HG02588 (cell line): ENCODE data around the gene HCLS1.
A peak's percentile ranks its signal among the peaks of the same experiment; 100 is the strongest.
"Not testable (repeated sequence)": the region's sequence is repeated elsewhere in the genome, so short reads cannot be mapped to it uniquely, and the experiment has no call there.

Experiments
- ATAC-seq: cut with Tn5 transposase; IDR thresholded peaks from one replicate; pipeline ENCODE4 v1.9.1; 2021; ENCODE audit warnings: mild to moderate bottlenecking, moderate library complexity; ENCODE audit not compliant: unreplicated experiment

Gene HCLS1

GRCh38 chr3:121660356-121661171 lies at the start of gene HCLS1:
Gene HCLS1, minus strand, starts transcription at chr3:121660903. Its CDS starts 2,556 bp downstream, at chr3:121658347.
- ATAC-seq = peak; percentile 82

- no peak for ATAC-seq
Measured at GRCh38 chr3:121710347-121710746, 49.6 kb upstream of the HCLS1 start.

GRCh38 chr3:121707531-121708273 lies 47.0 kb upstream of the HCLS1 start:
- no peak for ATAC-seq

- no peak for ATAC-seq
Measured at GRCh38 chr3:121705541-121705940, 44.8 kb upstream of the HCLS1 start.

GRCh38 chr3:121703973-121704372 lies 43.3 kb upstream of the HCLS1 start:
- ATAC-seq = no peak

- ATAC-seq = no peak
Measured at GRCh38 chr3:121698901-121699300, 38.2 kb upstream of the HCLS1 start.

- ATAC-seq = no peak
Measured at GRCh38 chr3:121698476-121698875, 37.8 kb upstream of the HCLS1 start.

- ATAC-seq = no peak
Measured at GRCh38 chr3:121696186-121696585, 35.5 kb upstream of the HCLS1 start.

- ATAC-seq = no peak
Measured at GRCh38 chr3:121692010-121692699, 31.5 kb upstream of the HCLS1 start.

- no peak for ATAC-seq
Measured at GRCh38 chr3:121690777-121691405, 30.2 kb upstream of the HCLS1 start.

GRCh38 chr3:121688747-121689146 lies 28.0 kb upstream of the HCLS1 start:
- ATAC-seq = not testable (repeated sequence)

- no peak for ATAC-seq
Measured at GRCh38 chr3:121681792-121682191, 21.1 kb upstream of the HCLS1 start.

GRCh38 chr3:121677141-121677540 lies 16.4 kb upstream of the HCLS1 start:
- ATAC-seq = no peak

GRCh38 chr3:121670676-121671075 lies 10.0 kb upstream of the HCLS1 start:
- no peak for ATAC-seq

GRCh38 chr3:121667333-121667732 lies 6.6 kb upstream of the HCLS1 start:
- no peak for ATAC-seq

- no peak for ATAC-seq
Measured at GRCh38 chr3:121665488-121665887, 4.8 kb upstream of the HCLS1 start.

GRCh38 chr3:121663171-121663847 lies 2.6 kb upstream of the HCLS1 start:
- no peak for ATAC-seq

- ATAC-seq = no peak
Measured at GRCh38 chr3:121662742-121663141, 2.0 kb upstream of the HCLS1 start.

GRCh38 chr3:121661376-121661775 lies 673 bp upstream of the HCLS1 start:
- ATAC-seq = no peak

GRCh38 chr3:121659586-121659985 lies 1.1 kb downstream of the HCLS1 start:
- ATAC-seq = no peak
